OCI-LY1 (cell line): ENCODE results near the gene CAMTA1.

Experiments used
- H2AFZ ChIP-seq: fragments of 200-600 bp; sonication (generic), shearing (Covaris generic); 2 replicates; pipeline ENCODE4 v1.6.0; 2014; ENCODE audit warnings: antibody characterized with exemption, mild to moderate bottlenecking, low read length
- H3F3A ChIP-seq: fragments of 200-600 bp; sonication (generic), shearing (Covaris generic); 2 replicates; pipeline ENCODE4 v1.6.0; 2014; ENCODE audit warnings: mild to moderate bottlenecking, antibody characterized with exemption, low read length, moderate library complexity; ENCODE audit not compliant: insufficient read depth
- H3K27ac ChIP-seq: fragments of 200-600 bp; sonication (generic); 2 replicates; pipeline ENCODE4 v1.5.1; 2014; ENCODE audit warnings: low read length, mixed run types, mild to moderate bottlenecking, low read depth; ENCODE audit not compliant: poor library complexity, severe bottlenecking
- H3K27me3 ChIP-seq: fragments of 200-600 bp; sonication (generic); 2 replicates; pipeline ENCODE4 v1.6.0; 2014; ENCODE audit warnings: antibody characterized with exemption, mild to moderate bottlenecking, low read length, moderate library complexity; ENCODE audit not compliant: insufficient read depth
- H3K36me3 ChIP-seq: fragments of 200-600 bp; sonication (generic); 2 replicates; pipeline ENCODE4 v1.6.1; 2014; ENCODE audit warnings: mild to moderate bottlenecking, antibody characterized with exemption, low read length, moderate library complexity, mixed read lengths; ENCODE audit not compliant: insufficient read depth
- H3K4me1 ChIP-seq: fragments of 200-600 bp; sonication (generic); 2 replicates; pipeline ENCODE4 v1.5.1; 2014; ENCODE audit warnings: mild to moderate bottlenecking, low read length, moderate library complexity; ENCODE audit not compliant: insufficient read depth, severe bottlenecking
- H3K4me2 ChIP-seq: fragments of 200-600 bp; sonication (generic), shearing (Covaris generic); 2 replicates; pipeline ENCODE4 v1.6.1; 2014; ENCODE audit warnings: low read length
- H3K4me3 ChIP-seq: fragments of 200-600 bp; sonication (generic); 2 replicates; pipeline ENCODE4 v1.5.1; 2014; ENCODE audit warnings: low read length, low read depth, mild to moderate bottlenecking, mixed read lengths; ENCODE audit not compliant: poor library complexity, severe bottlenecking
- H3K79me2 ChIP-seq: fragments of 200-600 bp; shearing (Covaris generic); 2 replicates; pipeline ENCODE4 v1.6.1; 2016; ENCODE audit warnings: mixed run types, low read length, mixed read lengths; ENCODE audit not compliant: insufficient read depth
- H3K9ac ChIP-seq: fragments of 200-600 bp; sonication (generic), shearing (Covaris generic); 2 replicates; pipeline ENCODE4 v1.6.1; 2014; ENCODE audit warnings: mild to moderate bottlenecking, low read length, mixed read lengths
- H3K9me2 ChIP-seq: fragments of 200-600 bp; sonication (generic), shearing (Covaris generic); 2 replicates; pipeline ENCODE4 v1.6.1; 2014; ENCODE audit warnings: low read depth, mild to moderate bottlenecking, low read length, mixed read lengths
- H3K9me3 ChIP-seq: fragments of 200-600 bp; shearing (Covaris generic); 2 replicates; pipeline ENCODE4 v1.6.1; 2014; ENCODE audit warnings: low read length, mixed read lengths
- H4K20me1 ChIP-seq: fragments of 200-600 bp; sonication (generic), shearing (Covaris generic); 2 replicates; pipeline ENCODE4 v1.6.0; 2016; ENCODE audit warnings: mild to moderate bottlenecking, low read length; ENCODE audit not compliant: insufficient read depth
- EZH2 ChIP-seq: fragments of 200-600 bp; sonication (generic), shearing (Covaris generic); IDR thresholded peaks from 2 replicates; pipeline ENCODE4 v1.8.0; 2017; ENCODE audit warnings: borderline replicate concordance, mixed run types, mild to moderate bottlenecking, antibody characterized with exemption, low read length, moderate library complexity, mixed read lengths
- TF ChIP-seq, protein P1 (sequence below): fragments of 200-600 bp; sonication (generic), shearing (Covaris generic); IDR thresholded peaks from 2 replicates; pipeline ENCODE4 v1.5.1; 2017; ENCODE audit warnings: mild to moderate bottlenecking, antibody characterized with exemption, low read length, moderate library complexity, mixed read lengths

CAMTA1 gene

GRCh38 chr1:7425771-7426170, 640.5 kb downstream of the CAMTA1 start:
- Histone ChIP-seq H3K9me3 (no peaks in the 10 kb centered on the region), H3K27ac (no peak overlapping the region), H3K9ac (no peak overlapping the region), H3K4me1 (no peaks in the 10 kb centered on the region), H3K4me2 (no peak overlapping the region), H3K9me2 (no peaks in the 10 kb centered on the region), H4K20me1 (no peaks in the 10 kb centered on the region), H3K36me3 (no peaks in the 10 kb centered on the region), H2AFZ (no peak overlapping the region), H3K79me2 (no peaks in the 10 kb centered on the region), H3F3A (no peaks in the 10 kb centered on the region), H3K4me3 (no peak overlapping the region), H3K27me3 (no peaks in the 10 kb centered on the region)
- TF ChIP-seq, protein P1, sequence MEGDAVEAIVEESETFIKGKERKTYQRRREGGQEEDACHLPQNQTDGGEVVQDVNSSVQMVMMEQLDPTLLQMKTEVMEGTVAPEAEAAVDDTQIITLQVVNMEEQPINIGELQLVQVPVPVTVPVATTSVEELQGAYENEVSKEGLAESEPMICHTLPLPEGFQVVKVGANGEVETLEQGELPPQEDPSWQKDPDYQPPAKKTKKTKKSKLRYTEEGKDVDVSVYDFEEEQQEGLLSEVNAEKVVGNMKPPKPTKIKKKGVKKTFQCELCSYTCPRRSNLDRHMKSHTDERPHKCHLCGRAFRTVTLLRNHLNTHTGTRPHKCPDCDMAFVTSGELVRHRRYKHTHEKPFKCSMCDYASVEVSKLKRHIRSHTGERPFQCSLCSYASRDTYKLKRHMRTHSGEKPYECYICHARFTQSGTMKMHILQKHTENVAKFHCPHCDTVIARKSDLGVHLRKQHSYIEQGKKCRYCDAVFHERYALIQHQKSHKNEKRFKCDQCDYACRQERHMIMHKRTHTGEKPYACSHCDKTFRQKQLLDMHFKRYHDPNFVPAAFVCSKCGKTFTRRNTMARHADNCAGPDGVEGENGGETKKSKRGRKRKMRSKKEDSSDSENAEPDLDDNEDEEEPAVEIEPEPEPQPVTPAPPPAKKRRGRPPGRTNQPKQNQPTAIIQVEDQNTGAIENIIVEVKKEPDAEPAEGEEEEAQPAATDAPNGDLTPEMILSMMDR, result no peak
- TF ChIP-seq EZH2, result no peak

- Histone ChIP-seq H3K9ac (no peak overlapping the region), H3K4me3 (no peak overlapping the region), H3K79me2 (no peaks in the 10 kb centered on the region), H2AFZ (no peak overlapping the region), H3K9me2 (no peaks in the 10 kb centered on the region), H3K27me3 (0 out of 2 replicates have a peak, but pooled peaks cover 3% of the 10 kb centered on the region), H3K36me3 (no peaks in the 10 kb centered on the region), H3K4me2 (no peak overlapping the region), H3K9me3 (no peaks in the 10 kb centered on the region), H3K4me1 (no peaks in the 10 kb centered on the region), H3K27ac (no peak overlapping the region), H3F3A (no peaks in the 10 kb centered on the region), H4K20me1 (no peaks in the 10 kb centered on the region)
- TF ChIP-seq, protein P1, result no peak
- no peak for TF ChIP-seq EZH2
Measured at GRCh38 chr1:7426780-7427604, 641.7 kb downstream of the CAMTA1 start.

- H4K20me1 ChIP-seq, result no peaks in the 10 kb centered on the region
- H3K27ac ChIP-seq, result no peak overlapping the region
- 0 out of 2 replicates have a peak, but pooled peaks cover 3% of the 10 kb centered on the region for H3K27me3 ChIP-seq
- no peak for TF ChIP-seq EZH2
- TF ChIP-seq, protein P1, result no peak
- no peaks in the 10 kb centered on the region for H3K4me1 ChIP-seq
- H2AFZ ChIP-seq, result no peak overlapping the region
- no peaks in the 10 kb centered on the region for H3K36me3 ChIP-seq
- H3K9me2 ChIP-seq, result no peaks in the 10 kb centered on the region
- no peak overlapping the region for H3K4me2 ChIP-seq
- no peaks in the 10 kb centered on the region for H3F3A ChIP-seq
- no peak overlapping the region for H3K4me3 ChIP-seq
- no peaks in the 10 kb centered on the region for H3K79me2 ChIP-seq
- no peak overlapping the region for H3K9ac ChIP-seq
- H3K9me3 ChIP-seq, result no peaks in the 10 kb centered on the region
Measured at GRCh38 chr1:7427605-7428300, 642.5 kb downstream of the CAMTA1 start.
